AG09319 (cell line): Measurements from ENCODE around the gene PALM.
"Not testable (repeated sequence)": the region's sequence is repeated elsewhere in the genome, so short reads cannot be mapped to it uniquely, and the experiment has no call there.

Experiments used
- DNase-seq: peaks from one replicate; pipeline ENCODE4 v3.0.0-alpha.2; 2010; ENCODE audit warnings: low read depth; ENCODE audit errors: extremely low read depth
- TF ChIP-seq, protein P1 (sequence below): IDR thresholded peaks from 2 replicates; pipeline ENCODE4 v1.5.1; 2011; ENCODE audit warnings: low read depth, mild to moderate bottlenecking, inconsistent platforms, low read length, moderate library complexity

Gene PALM

GRCh38 chr19:732148-733069 lies 23.7 kb downstream of the PALM start:
- TF ChIP-seq, protein P1, sequence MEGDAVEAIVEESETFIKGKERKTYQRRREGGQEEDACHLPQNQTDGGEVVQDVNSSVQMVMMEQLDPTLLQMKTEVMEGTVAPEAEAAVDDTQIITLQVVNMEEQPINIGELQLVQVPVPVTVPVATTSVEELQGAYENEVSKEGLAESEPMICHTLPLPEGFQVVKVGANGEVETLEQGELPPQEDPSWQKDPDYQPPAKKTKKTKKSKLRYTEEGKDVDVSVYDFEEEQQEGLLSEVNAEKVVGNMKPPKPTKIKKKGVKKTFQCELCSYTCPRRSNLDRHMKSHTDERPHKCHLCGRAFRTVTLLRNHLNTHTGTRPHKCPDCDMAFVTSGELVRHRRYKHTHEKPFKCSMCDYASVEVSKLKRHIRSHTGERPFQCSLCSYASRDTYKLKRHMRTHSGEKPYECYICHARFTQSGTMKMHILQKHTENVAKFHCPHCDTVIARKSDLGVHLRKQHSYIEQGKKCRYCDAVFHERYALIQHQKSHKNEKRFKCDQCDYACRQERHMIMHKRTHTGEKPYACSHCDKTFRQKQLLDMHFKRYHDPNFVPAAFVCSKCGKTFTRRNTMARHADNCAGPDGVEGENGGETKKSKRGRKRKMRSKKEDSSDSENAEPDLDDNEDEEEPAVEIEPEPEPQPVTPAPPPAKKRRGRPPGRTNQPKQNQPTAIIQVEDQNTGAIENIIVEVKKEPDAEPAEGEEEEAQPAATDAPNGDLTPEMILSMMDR: no peak
- DNase-seq: no peak

GRCh38 chr19:734716-735115 lies 26.0 kb downstream of the PALM start:
- DNase-seq: no peak
- TF ChIP-seq, protein P1: no peak

- TF ChIP-seq, protein P1: no peak
- DNase-seq: no peak
Measured at GRCh38 chr19:736125-736524, 27.4 kb downstream of the PALM start.

DNA sequence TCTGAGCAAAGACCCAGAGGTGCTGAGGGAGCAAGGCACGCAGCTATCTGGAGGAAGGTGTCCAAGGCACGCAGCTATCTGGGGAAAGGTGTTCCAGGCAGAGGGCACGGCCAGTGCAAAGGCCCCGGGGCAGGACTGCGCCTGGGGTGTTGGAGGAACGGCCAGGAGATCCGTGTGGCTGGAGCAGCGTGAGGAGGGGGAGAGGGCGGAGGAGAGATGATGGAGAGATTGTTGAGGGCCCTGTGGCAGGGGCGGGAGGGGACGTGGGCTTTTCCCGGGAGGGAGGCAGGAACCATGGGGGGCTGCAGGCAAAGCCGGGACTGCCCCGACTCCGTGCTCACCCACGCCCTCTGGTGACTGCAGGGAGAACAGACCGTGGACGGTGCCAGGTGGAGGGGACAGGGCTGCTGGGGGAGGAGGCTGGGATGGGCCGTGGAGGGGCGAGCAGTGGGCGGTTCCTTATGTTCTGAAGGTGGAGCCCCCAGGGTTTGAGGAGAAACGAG lies 28.9 kb downstream of the PALM start:
- DNase-seq: no peak
- TF ChIP-seq, protein P1: peak; percentile 63

GRCh38 chr19:738509-739128 lies 29.9 kb downstream of the PALM start:
- TF ChIP-seq, protein P1: no peak
- no peak for DNase-seq

- TF ChIP-seq, protein P1: no peak
- DNase-seq: no peak
Measured at GRCh38 chr19:739998-740715, 31.4 kb downstream of the PALM start.

- DNase-seq: not testable (repeated sequence)
Measured at GRCh38 chr19:740816-741505, 32.2 kb downstream of the PALM start.
